ENCODE results near the gene BABAM2. TPM values are rescaled to one million over a fixed set of nuclear protein-coding genes. Genes with fewer than 3 reads are reported as not detected.

BABAM2 gene
- total RNA-seq, 1 donor from 2014 or later, result 33.9 TPM

DNA sequence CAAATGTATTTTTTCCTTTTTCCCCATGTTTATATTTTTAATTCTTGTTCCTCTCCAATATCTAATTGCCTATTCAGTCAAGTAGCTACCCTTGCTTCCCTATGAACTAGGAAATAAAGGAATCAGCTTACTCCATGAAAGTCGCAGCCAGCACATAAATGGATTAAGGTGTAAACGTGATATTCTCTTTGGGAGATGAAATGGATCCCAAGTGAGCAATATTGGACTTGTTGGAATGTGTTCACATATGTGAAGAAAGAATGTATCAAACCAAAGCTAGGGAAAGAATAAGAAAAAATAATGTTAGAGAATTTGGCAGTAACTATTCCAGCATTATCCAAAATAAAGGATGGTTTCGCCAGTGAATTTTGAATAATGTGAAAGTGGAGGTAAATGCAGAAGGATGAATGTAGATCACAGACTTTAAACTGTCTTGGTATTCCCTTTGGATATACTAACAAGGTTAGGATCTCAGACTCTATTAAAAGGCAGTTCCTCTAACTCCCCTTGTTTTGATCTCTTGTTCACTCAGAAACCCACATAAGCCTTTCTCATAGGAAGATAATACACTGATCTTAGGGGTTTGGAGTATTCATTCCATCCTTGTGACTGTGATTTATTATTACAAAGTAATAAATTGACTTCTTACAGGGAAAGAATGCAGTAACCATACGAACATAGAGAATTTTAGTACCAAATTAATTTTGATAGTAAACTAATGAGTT is 208.1 kb downstream of the BABAM2 start:
- H3K4me1 Mint-ChIP-seq (ENCODE audit: low read depth), result peaks cover 71% of the 10 kb centered on the region
- no peaks in the 10 kb centered on the region for H3K27me3 Mint-ChIP-seq (ENCODE audit: low read depth)
- no peak overlapping the region for H3K4me3 Mint-ChIP-seq (ENCODE audit: unreplicated experiment)
- H3K9me3 Mint-ChIP-seq (ENCODE audit: low read depth), result no peaks in the 10 kb centered on the region
- H3K36me3 Mint-ChIP-seq (ENCODE audit: low read depth), result no peaks in the 10 kb centered on the region
- DNase-seq (ENCODE audit: low spot score), result no peak
- H3K27ac Mint-ChIP-seq (ENCODE audit: unreplicated experiment), result peak overlapping the region; percentile 62
- no peak for TF ChIP-seq CTCF (IDR thresholded peaks at IDR 0.05)

DNA sequence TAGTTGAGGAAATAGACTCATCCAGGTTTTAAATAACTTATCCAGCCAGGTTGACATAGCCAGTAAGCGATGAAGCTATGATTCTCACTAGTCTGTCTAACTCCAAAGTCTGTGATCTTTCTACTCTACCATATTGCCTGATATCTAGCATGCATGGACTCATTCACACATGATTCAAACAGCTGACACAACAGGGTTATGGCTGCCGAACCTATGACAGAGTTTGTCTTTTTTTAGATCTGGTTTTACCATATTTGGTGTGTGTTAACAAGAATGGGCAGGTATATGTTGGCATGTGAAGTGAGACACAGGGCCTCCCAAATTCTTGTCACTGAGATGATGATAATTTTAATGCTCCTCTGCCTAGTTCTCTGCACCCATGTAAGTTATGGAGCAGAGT is 210.6 kb downstream of the BABAM2 start:
- TF ChIP-seq CTCF (IDR thresholded peaks at IDR 0.05), result no peak
- Mint-ChIP-seq H3K27ac (ENCODE audit: unreplicated experiment) (no peak overlapping the region), H3K36me3 (ENCODE audit: low read depth) (no peaks in the 10 kb centered on the region), H3K4me3 (ENCODE audit: unreplicated experiment) (no peak overlapping the region), H3K27me3 (ENCODE audit: low read depth) (no peaks in the 10 kb centered on the region), H3K4me1 (ENCODE audit: low read depth) (peaks cover 66% of the 10 kb centered on the region), H3K9me3 (ENCODE audit: low read depth) (no peaks in the 10 kb centered on the region)
- no peak for DNase-seq (ENCODE audit: low spot score)

DNA sequence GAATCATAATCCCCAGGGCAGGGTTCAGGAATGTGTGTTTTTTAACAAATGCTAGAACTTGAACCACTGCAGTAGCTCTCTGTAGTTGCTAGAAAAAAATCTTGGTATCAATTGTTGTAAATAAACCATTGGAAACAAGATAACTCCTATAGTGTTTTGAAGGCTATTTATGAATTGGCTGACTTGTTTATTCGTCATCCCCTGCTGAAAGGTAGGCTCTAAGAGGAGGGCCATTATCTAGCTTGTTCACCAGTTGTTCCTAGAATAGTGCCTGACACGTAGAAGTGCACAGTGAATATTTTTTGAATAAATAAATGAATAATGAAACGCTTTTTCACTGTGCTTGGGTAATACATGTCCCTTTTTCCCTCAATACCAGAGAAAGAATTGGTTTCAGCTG is 211.4 kb downstream of the BABAM2 start:
- no peak for DNase-seq (ENCODE audit: low spot score)
- H3K36me3 Mint-ChIP-seq (ENCODE audit: low read depth), result no peaks in the 10 kb centered on the region

DNA sequence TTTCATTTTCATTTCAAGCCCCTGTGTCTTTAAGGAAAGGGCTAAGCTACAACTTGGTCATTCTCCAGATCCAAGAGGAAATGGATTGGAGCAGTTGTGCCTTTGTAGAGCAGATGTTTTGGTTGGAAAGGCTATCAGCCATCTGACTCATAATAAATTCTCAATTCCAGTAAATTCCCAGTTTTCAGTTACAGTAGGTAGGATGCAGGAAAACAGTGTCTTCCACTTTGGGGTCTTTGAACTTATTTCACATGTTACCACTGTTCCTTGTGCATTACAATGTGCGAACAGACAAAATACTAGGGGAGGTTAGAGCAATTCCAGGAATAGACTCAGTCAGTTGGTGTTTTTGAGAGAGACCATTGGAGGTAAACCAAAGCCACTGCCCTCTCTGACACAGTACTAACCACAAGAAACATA is 211.9 kb downstream of the BABAM2 start:
- Mint-ChIP-seq H3K27me3 (ENCODE audit: low read depth) (no peaks in the 10 kb centered on the region), H3K4me3 (ENCODE audit: unreplicated experiment) (no peak overlapping the region)

More for the DNA sequence above, 211.4 kb downstream of the BABAM2 start:
- Mint-ChIP-seq H3K4me1 (ENCODE audit: low read depth) (peaks cover 59% of the 10 kb centered on the region), H3K27me3 (ENCODE audit: low read depth) (no peaks in the 10 kb centered on the region), H3K4me3 (ENCODE audit: unreplicated experiment) (no peak overlapping the region), H3K9me3 (ENCODE audit: low read depth) (no peaks in the 10 kb centered on the region), H3K27ac (ENCODE audit: unreplicated experiment) (peak overlapping the region; percentile 71)
- no peak for TF ChIP-seq CTCF (IDR thresholded peaks at IDR 0.05)

DNA sequence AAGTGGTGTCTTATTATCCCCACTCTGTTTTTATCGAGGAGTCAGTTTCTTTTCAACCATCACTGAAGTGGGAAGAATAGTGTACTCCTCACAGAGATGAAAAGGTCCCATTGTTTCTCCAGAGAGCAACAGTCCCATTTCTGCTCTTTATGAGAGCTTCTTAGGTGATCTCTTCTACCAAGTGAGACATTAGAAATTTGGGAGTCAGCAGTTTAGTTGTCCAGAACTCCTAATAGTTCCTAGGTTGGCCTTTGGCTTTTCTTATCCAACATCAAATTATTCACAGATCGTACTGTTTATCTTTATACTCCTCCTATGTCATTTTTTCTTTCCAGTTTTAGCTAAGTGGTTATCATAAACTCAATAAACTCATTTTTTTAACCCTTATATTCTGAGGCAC is 213.1 kb downstream of the BABAM2 start:
- Mint-ChIP-seq H3K4me3 (ENCODE audit: unreplicated experiment) (no peak overlapping the region), H3K9me3 (ENCODE audit: low read depth) (no peaks in the 10 kb centered on the region), H3K27ac (ENCODE audit: unreplicated experiment) (peak overlapping the region; percentile 45), H3K36me3 (ENCODE audit: low read depth) (no peaks in the 10 kb centered on the region), H3K4me1 (ENCODE audit: low read depth) (peaks cover 55% of the 10 kb centered on the region), H3K27me3 (ENCODE audit: low read depth) (no peaks in the 10 kb centered on the region)
- TF ChIP-seq CTCF (IDR thresholded peaks at IDR 0.05), result no peak
- no peak for DNase-seq (ENCODE audit: low spot score)

More for the DNA sequence above, 211.9 kb downstream of the BABAM2 start:
- no peaks in the 10 kb centered on the region for H3K9me3 Mint-ChIP-seq (ENCODE audit: low read depth)
- no peaks in the 10 kb centered on the region for H3K36me3 Mint-ChIP-seq (ENCODE audit: low read depth)
- no peak for TF ChIP-seq CTCF (IDR thresholded peaks at IDR 0.05)
- H3K27ac Mint-ChIP-seq (ENCODE audit: unreplicated experiment), result peak overlapping the region; percentile 71
- no peak for DNase-seq (ENCODE audit: low spot score)
- peaks cover 56% of the 10 kb centered on the region for H3K4me1 Mint-ChIP-seq (ENCODE audit: low read depth)
